A549 (cell line): ENCODE measurements around the gene CYB5B. TPM values are rescaled to one million over a fixed set of nuclear protein-coding genes. Genes with fewer than 3 reads are reported as not detected.

ENCODE experiments used
- ATAC-seq, 2 experiments: fragments of 200-7000 bp in 1 of 2; fragments of >200 bp in 1 of 2; cut with Nextera tagmentation in 1 of 2; cut with Tn5 transposase in 1 of 2; 3 replicates each; pipeline versions ENCODE4 v1.8.0 to v1.9.1; 2018 to 2020; ENCODE audit warnings: mild to moderate bottlenecking in 1 of 2, moderate library complexity in 1 of 2
- CTCF ChIA-PET: fragments of 300-600 bp; sonication (Branson Sonifier 250); formaldehyde crosslinking; extraction: SDS; loops from one replicate; lab custom pipeline; 2021; ENCODE audit warnings: antibody characterized with exemption, inconsistent platforms; lab: Yijun Ruan, JAX
- POLR2A ChIA-PET: fragments of 350-600 bp; formaldehyde crosslinking; extraction: SDS; loops from one replicate; lab custom pipeline; 2021; ENCODE audit warnings: antibody characterized with exemption, inconsistent platforms; lab: Yijun Ruan, JAX
- DNase-seq, 2 experiments: peaks; one replicate each; pipeline versions ENCODE4 v3.0.0 to v3.0.0-alpha.2; 2011 to 2016; ENCODE audit warnings: low read depth in 1 of 2, low spot score in 1 of 2
- FAIRE-seq: peaks from 2 replicates; lab custom pipeline; 2011; peaks lifted over from hg19 to GRCh38; lab: Jason Lieb, UNC
- H3K27ac ChIP-seq, 2 experiments: fragments of >200 bp; sonication (Bioruptor Twin); formaldehyde crosslinking; 3 replicates each; pipeline ENCODE4 v1.5.1; 2016 to 2017
- H3K4me1 ChIP-seq: fragments of >200 bp; sonication (Bioruptor Twin); formaldehyde crosslinking; 3 replicates; pipeline ENCODE4 v1.6.1; 2016
- H3K4me2 ChIP-seq: fragments of >200 bp; sonication (Bioruptor Twin); formaldehyde crosslinking; 3 replicates; pipeline ENCODE4 v1.6.1; 2016
- H3K4me3 ChIP-seq: fragments of >200 bp; sonication (Bioruptor Twin); formaldehyde crosslinking; 3 replicates; pipeline ENCODE4 v1.5.1; 2016
- H3K9me3 ChIP-seq: fragments of >200 bp; sonication (Bioruptor Twin); formaldehyde crosslinking; 3 replicates; pipeline ENCODE4 v1.6.1; 2016
- CBX2 ChIP-seq: fragments of 200-600 bp; sonication (generic); IDR thresholded peaks from 2 replicates; pipeline ENCODE4 v1.6.1; 2016; ENCODE audit warnings: low read depth, mild to moderate bottlenecking, borderline replicate concordance
- CEBPB ChIP-seq, 2 experiments: fragments of >200 bp in 1 of 2; sonication (Bioruptor Twin) in 1 of 2; formaldehyde crosslinking in 1 of 2; IDR thresholded peaks; 2 replicates each; pipeline ENCODE4 v1.6.1; 2012 to 2016
- CHD4 ChIP-seq: fragments of 200-600 bp; sonication (generic); IDR thresholded peaks from 2 replicates; pipeline ENCODE4 v1.6.1; 2016; ENCODE audit warnings: antibody characterized with exemption, mild to moderate bottlenecking, borderline replicate concordance
- EP300 ChIP-seq, 2 experiments: fragments of >200 bp; sonication (Bioruptor Twin); formaldehyde crosslinking; IDR thresholded peaks; 2 replicates in 1 of 2; 3 replicates in 1 of 2; pipeline ENCODE4 v1.6.1; 2016 to 2017
- ESRRA ChIP-seq: fragments of 150-350 bp; IDR thresholded peaks from 2 replicates; pipeline ENCODE4 v1.6.1; 2014; ENCODE audit warnings: mild to moderate bottlenecking, low read length, borderline replicate concordance
- FOSL2 ChIP-seq, 2 experiments: fragments of 450-650 bp in 1 of 2; fragments of >200 bp in 1 of 2; sonication (Bioruptor Twin) in 1 of 2; formaldehyde crosslinking; IDR thresholded peaks; 2 replicates each; pipeline versions ENCODE4 v1.5.0 to v1.6.1; 2016 to 2020; ENCODE audit warnings: mild to moderate bottlenecking in 1 of 2, moderate library complexity in 1 of 2
- GATA3 ChIP-seq: IDR thresholded peaks from 2 replicates; pipeline ENCODE4 v1.6.1; 2012; ENCODE audit warnings: borderline replicate concordance
- HDAC2 ChIP-seq: fragments of 200-600 bp; sonication (generic); IDR thresholded peaks from 2 replicates; pipeline ENCODE4 v1.6.1; 2016
- HEYL ChIP-seq: fragments of 250-450 bp; sonication (Bioruptor Pico); IDR thresholded peaks from 2 replicates; pipeline ENCODE4 v1.8.0; 2021; ENCODE audit warnings: mild to moderate bottlenecking, moderate library complexity
- HOXB13 ChIP-seq: fragments of 250-450 bp; sonication (Bioruptor Pico); IDR thresholded peaks from 2 replicates; pipeline ENCODE4 v1.5.0; 2020; ENCODE audit warnings: low read depth, mild to moderate bottlenecking, moderate library complexity
- KDM5A ChIP-seq: fragments of 200-600 bp; sonication (generic); IDR thresholded peaks from 2 replicates; pipeline ENCODE4 v1.6.1; 2016; ENCODE audit warnings: antibody characterized with exemption, mild to moderate bottlenecking
- MAZ ChIP-seq: fragments of 150-350 bp; IDR thresholded peaks from 2 replicates; pipeline ENCODE4 v1.6.1; 2014; ENCODE audit warnings: antibody characterized with exemption, low read depth, low read length, borderline replicate concordance
- NFE2L2 ChIP-seq: fragments of 150-350 bp; conservative IDR thresholded peaks from 2 replicates; pipeline ENCODE4 v1.6.1; 2014; ENCODE audit warnings: low read length
- NPAS2 ChIP-seq: fragments of 250-450 bp; sonication (Bioruptor Pico); IDR thresholded peaks from 2 replicates; pipeline ENCODE4 v1.8.0; 2022; ENCODE audit warnings: mild to moderate bottlenecking, moderate library complexity, borderline replicate concordance
- POLR2A ChIP-seq: IDR thresholded peaks from 2 replicates; pipeline ENCODE4 v1.6.1; 2012; ENCODE audit warnings: mild to moderate bottlenecking, low read length
- RARB ChIP-seq: fragments of 250-450 bp; sonication (Bioruptor Pico); IDR thresholded peaks from 2 replicates; pipeline ENCODE4 v1.8.0; 2021; ENCODE audit warnings: mild to moderate bottlenecking, moderate library complexity
- RCOR1 ChIP-seq: fragments of 150-350 bp; IDR thresholded peaks from 2 replicates; pipeline ENCODE4 v1.6.1; 2014; ENCODE audit warnings: antibody characterized with exemption, low read length, low read depth
- RFX5 ChIP-seq: fragments of 450-650 bp; IDR thresholded peaks from 2 replicates; pipeline ENCODE4 v1.7.1; 2014; ENCODE audit warnings: antibody characterized with exemption, mild to moderate bottlenecking, moderate library complexity
- RNF2 ChIP-seq: fragments of 200-600 bp; sonication (generic); IDR thresholded peaks from 2 replicates; pipeline ENCODE4 v1.6.1; 2016; ENCODE audit warnings: low read depth, mild to moderate bottlenecking, antibody characterized with exemption, moderate library complexity, borderline replicate concordance
- SMC3 ChIP-seq: fragments of >200 bp; sonication (Bioruptor Twin); formaldehyde crosslinking; IDR thresholded peaks from 3 replicates; pipeline ENCODE4 v1.6.1; 2018; ENCODE audit warnings: inconsistent platforms
- SREBF2 ChIP-seq: fragments of 450-650 bp; IDR thresholded peaks from 2 replicates; pipeline ENCODE4 v1.6.1; 2014; ENCODE audit warnings: mild to moderate bottlenecking, moderate library complexity
- ZC3H11A ChIP-seq: fragments of 450-650 bp; IDR thresholded peaks from 2 replicates; pipeline ENCODE4 v1.6.1; 2014; ENCODE audit warnings: antibody characterized with exemption, mild to moderate bottlenecking
- ZFP36 ChIP-seq: fragments of 450-650 bp; IDR thresholded peaks from 2 replicates; pipeline ENCODE4 v1.6.1; 2014; ENCODE audit warnings: borderline replicate concordance; ENCODE audit not compliant: partially characterized antibody
- ZNF302 ChIP-seq: fragments of 250-450 bp; sonication (Bioruptor Pico); IDR thresholded peaks from 2 replicates; pipeline ENCODE4 v1.9.0; 2021; ENCODE audit warnings: inconsistent platforms, mild to moderate bottlenecking, moderate library complexity
- WGBS: methylation state at CpG from one replicate; pipeline ENCODE4 v1.1.6; 2017; ENCODE audit errors: missing lambda C conversion rate; 5-methylcytosine and 5-hydroxymethylcytosine counted together
- polyA plus RNA-seq, 4 experiments: library from polyadenylated mRNA; depleted of rRNA in 3 of 4; stranded (reverse); fragments of >200 nt; fragmentation: RNase III in 1 of 4; extraction: RNeasy Plus Mini Kit Qiagen cat#74134 plus additional on column Dnase treatment in 1 of 4; gene quantifications; 2 replicates in 3 of 4; 3 replicates in 1 of 4; pipeline ENCODE4 v1.2.3, GENCODE V29; 2011 to 2017
- TF ChIP-seq, protein P1 (sequence below): IDR thresholded peaks from 2 replicates; pipeline ENCODE4 v1.6.1; 2012
- TF ChIP-seq, protein P2 (sequence below): fragments of 250-450 bp; sonication (Bioruptor Pico); IDR thresholded peaks from 2 replicates; pipeline ENCODE4 v1.5.0; 2021; ENCODE audit warnings: mild to moderate bottlenecking, moderate library complexity, borderline replicate concordance
- TF ChIP-seq, protein P3 (sequence below): fragments of >200 bp; sonication (Bioruptor Twin); formaldehyde crosslinking; IDR thresholded peaks from 3 replicates; pipeline ENCODE4 v1.5.1; 2016
- TF ChIP-seq, protein P4 (sequence below): fragments of 250-450 bp; sonication (Bioruptor Pico); IDR thresholded peaks from 2 replicates; pipeline ENCODE4 v1.5.0; 2020; ENCODE audit warnings: low read depth, mild to moderate bottlenecking, moderate library complexity
- TF ChIP-seq, protein P5 (sequence below): fragments of >200 bp; sonication (Bioruptor Twin); formaldehyde crosslinking; IDR thresholded peaks from 2 replicates; pipeline ENCODE4 v1.6.1; 2016
- TF ChIP-seq, protein P6 (sequence below): IDR thresholded peaks from 2 replicates; pipeline ENCODE4 v1.6.1; 2012

Gene CYB5B
- polyA plus RNA-seq, 2 of the 4 experiments (the other 2 are of a cell fraction) = 248 to 477 TPM

DNA sequence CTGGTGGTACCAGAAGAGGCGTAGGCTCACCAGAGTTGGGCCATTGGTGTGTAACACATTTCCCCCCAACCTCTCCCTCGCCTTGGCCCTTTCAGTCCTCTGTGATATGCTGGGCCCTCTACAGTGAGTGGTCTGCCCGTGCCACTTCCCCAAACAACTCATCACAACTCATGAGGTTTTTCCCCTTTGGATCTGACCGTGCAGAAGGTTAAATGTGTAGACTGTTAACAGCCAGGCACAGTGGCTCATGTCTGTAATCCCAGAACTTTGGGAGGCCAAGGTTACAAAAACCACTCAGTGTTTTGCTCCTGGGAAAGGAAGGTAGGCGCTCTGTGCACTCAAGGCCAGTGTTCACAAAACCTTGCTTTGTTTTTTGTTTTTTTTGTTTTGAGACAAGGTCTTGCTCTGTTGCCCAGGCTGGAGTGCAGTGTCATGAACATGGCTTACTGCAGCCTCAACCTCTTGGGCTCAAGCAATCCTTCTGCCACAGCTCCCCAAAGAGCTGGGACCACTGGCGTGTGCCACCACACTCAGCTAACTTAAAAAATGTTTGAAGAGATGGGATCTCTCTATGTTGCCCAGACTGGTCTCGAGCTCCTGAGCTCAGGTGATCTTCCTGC is 11.3 kb upstream of the CYB5B start:
- Histone ChIP-seq H3K9me3 (no peaks in the 10 kb centered on the region), H3K4me2 (no peak overlapping the region), H3K4me3 (no peak overlapping the region), H3K27ac (peak overlapping the region; percentile 42 to 87), H3K4me1 (peaks cover 66% of the 10 kb centered on the region)
- WGBS = 90% methylated on average over 7 of the region's 7 CpGs
- FAIRE-seq (no peak), ATAC-seq (no peak), DNase-seq (no peak)
- no peak for TF ChIP-seq HEYL
- TF ChIP-seq CBX2 = no peak
- TF ChIP-seq NPAS2 (CRISPR knock-in tag) = no peak
- TF ChIP-seq, protein P1, sequence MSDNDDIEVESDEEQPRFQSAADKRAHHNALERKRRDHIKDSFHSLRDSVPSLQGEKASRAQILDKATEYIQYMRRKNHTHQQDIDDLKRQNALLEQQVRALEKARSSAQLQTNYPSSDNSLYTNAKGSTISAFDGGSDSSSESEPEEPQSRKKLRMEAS = no peak
- POLR2A ChIA-PET = no interaction called here
- CTCF ChIA-PET = interaction anchor here (1.6 to 6.3 kb wide), 2 partner anchors 9 to 16 kb away, joined by 3 to 67 read pairs; no protein-coding TSS in a partner anchor

DNA sequence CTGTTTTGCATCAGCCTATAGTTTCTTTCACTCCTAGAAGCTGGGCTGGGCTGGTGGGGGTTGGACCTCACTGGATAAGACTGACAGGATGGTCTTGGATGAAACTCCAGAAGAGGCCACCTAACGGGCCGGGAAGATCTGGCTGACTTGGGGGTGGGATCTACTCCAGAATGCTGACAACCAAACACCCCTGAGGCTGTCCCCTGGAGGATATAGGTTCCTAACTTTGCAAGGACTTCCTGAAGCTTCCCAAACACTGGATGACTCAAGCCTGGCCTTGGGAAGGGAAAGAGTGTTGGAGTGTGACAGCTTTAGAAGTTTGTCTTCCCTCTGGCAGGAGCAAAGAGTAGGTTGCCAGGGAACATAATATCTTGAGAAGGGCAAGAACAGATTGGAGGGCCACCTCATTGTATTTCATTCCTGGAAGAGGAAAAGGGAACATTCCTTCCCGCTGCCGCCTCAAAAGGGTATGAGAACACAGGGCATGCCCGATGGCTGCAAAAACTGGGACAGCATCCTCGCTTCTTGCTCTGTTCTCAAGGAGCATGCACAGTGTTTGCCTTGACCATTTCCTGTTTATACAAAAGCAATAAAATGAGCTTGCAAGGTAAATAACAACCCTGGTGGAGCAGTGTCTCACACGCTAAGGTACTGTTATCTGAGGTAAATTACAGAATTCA is 6.8 kb upstream of the CYB5B start:
- Histone ChIP-seq H3K4me1 (peaks cover 62% of the 10 kb centered on the region), H3K4me2 (peak overlapping the region; percentile 77), H3K9me3 (no peaks in the 10 kb centered on the region), H3K27ac (peak overlapping the region; percentile 80 to 86), H3K4me3 (peak overlapping the region; percentile 12; the same call in 1 of the 3 replicates)
- CTCF ChIA-PET = interaction anchor here (1.0 to 3.3 kb wide), 7 partner anchors 10 to 337 kb away, joined by 3 to 26 read pairs (median 4); partner anchors contain the start of gene NOB1
- WGBS = 1% methylated on average over 7 of the region's 7 CpGs
- ATAC-seq = peak; percentile 91 to 97
- peak; percentile 32 for FAIRE-seq
- peak; percentile 78 to 96 for DNase-seq
- POLR2A ChIA-PET = interaction anchor here (0.5 to 1.0 kb wide), 2 partner anchors 11 to 166 kb away, joined by 3 to 4 read pairs; no protein-coding TSS in a partner anchor
- TF ChIP-seq MAZ (no peak), RNF2 (no peak), NFE2L2 (no peak), ZFP36 (no peak), ZNF302 (CRISPR knock-in tag) (no peak), KDM5A (no peak), SREBF2 (no peak), SMC3 (no peak), RCOR1 (no peak), EP300 (IDR thresholded peaks at IDR 0.05) (peak; percentile 48 to 50; a peak in 3 of 5 replicates), CEBPB (IDR thresholded peaks at IDR 0.05) (peak in 1 of 2 experiments; percentile 58; a peak in 2 of 4 replicates), ESRRA (no peak), CHD4 (no peak), HOXB13 (CRISPR knock-in tag) (no peak), ZC3H11A (no peak), POLR2A (peak; percentile 5; the same call in 1 of the 2 replicates), RARB (CRISPR knock-in tag) (no peak), FOSL2 (IDR thresholded peaks at IDR 0.05) (no peak), FOSL2 (CRISPR knock-in tag; IDR thresholded peaks at IDR 0.05) (peak; percentile 73), RFX5 (no peak), GATA3 (peak; percentile 83), HDAC2 (no peak)
- TF ChIP-seq, protein P2, sequence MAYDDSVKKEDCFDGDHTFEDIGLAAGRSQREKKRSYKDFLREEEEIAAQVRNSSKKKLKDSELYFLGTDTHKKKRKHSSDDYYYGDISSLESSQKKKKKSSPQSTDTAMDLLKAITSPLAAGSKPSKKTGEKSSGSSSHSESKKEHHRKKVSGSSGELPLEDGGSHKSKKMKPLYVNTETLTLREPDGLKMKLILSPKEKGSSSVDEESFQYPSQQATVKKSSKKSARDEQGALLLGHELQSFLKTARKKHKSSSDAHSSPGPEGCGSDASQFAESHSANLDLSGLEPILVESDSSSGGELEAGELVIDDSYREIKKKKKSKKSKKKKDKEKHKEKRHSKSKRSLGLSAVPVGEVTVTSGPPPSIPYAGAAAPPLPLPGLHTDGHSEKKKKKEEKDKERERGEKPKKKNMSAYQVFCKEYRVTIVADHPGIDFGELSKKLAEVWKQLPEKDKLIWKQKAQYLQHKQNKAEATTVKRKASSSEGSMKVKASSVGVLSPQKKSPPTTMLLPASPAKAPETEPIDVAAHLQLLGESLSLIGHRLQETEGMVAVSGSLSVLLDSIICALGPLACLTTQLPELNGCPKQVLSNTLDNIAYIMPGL (CRISPR knock-in tag) = no peak
- TF ChIP-seq, protein P3, sequence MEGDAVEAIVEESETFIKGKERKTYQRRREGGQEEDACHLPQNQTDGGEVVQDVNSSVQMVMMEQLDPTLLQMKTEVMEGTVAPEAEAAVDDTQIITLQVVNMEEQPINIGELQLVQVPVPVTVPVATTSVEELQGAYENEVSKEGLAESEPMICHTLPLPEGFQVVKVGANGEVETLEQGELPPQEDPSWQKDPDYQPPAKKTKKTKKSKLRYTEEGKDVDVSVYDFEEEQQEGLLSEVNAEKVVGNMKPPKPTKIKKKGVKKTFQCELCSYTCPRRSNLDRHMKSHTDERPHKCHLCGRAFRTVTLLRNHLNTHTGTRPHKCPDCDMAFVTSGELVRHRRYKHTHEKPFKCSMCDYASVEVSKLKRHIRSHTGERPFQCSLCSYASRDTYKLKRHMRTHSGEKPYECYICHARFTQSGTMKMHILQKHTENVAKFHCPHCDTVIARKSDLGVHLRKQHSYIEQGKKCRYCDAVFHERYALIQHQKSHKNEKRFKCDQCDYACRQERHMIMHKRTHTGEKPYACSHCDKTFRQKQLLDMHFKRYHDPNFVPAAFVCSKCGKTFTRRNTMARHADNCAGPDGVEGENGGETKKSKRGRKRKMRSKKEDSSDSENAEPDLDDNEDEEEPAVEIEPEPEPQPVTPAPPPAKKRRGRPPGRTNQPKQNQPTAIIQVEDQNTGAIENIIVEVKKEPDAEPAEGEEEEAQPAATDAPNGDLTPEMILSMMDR = no peak
- TF ChIP-seq, protein P1 = peak; percentile 80
- TF ChIP-seq, protein P4, sequence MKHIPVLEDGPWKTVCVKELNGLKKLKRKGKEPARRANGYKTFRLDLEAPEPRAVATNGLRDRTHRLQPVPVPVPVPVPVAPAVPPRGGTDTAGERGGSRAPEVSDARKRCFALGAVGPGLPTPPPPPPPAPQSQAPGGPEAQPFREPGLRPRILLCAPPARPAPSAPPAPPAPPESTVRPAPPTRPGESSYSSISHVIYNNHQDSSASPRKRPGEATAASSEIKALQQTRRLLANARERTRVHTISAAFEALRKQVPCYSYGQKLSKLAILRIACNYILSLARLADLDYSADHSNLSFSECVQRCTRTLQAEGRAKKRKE (CRISPR knock-in tag) = no peak
- TF ChIP-seq, protein P5, sequence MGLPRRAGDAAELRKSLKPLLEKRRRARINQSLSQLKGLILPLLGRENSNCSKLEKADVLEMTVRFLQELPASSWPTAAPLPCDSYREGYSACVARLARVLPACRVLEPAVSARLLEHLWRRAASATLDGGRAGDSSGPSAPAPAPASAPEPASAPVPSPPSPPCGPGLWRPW = no peak
- TF ChIP-seq, protein P6, sequence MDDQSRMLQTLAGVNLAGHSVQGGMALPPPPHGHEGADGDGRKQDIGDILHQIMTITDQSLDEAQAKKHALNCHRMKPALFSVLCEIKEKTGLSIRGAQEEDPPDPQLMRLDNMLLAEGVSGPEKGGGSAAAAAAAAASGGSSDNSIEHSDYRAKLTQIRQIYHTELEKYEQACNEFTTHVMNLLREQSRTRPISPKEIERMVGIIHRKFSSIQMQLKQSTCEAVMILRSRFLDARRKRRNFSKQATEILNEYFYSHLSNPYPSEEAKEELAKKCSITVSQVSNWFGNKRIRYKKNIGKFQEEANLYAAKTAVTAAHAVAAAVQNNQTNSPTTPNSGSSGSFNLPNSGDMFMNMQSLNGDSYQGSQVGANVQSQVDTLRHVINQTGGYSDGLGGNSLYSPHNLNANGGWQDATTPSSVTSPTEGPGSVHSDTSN = no peak; the same call in 1 of the 2 replicates
